Measurements from ENCODE around the gene LIN7B. TPM values are rescaled to one million over a fixed set of nuclear protein-coding genes. Genes with fewer than 3 reads are reported as not detected.

Gene LIN7B
- total and polyA plus RNA-seq, 2 of the 13 experiments (the other 11 are each of a cell fraction or from before 2014, with no cell fraction given): 5.3 to 7.6 TPM

GRCh38 chr19:49157445-49158224 lies 43.5 kb downstream of the LIN7B start, which contains the start of gene TRPM4 (continued):
- TF ChIP-seq, protein P1, sequence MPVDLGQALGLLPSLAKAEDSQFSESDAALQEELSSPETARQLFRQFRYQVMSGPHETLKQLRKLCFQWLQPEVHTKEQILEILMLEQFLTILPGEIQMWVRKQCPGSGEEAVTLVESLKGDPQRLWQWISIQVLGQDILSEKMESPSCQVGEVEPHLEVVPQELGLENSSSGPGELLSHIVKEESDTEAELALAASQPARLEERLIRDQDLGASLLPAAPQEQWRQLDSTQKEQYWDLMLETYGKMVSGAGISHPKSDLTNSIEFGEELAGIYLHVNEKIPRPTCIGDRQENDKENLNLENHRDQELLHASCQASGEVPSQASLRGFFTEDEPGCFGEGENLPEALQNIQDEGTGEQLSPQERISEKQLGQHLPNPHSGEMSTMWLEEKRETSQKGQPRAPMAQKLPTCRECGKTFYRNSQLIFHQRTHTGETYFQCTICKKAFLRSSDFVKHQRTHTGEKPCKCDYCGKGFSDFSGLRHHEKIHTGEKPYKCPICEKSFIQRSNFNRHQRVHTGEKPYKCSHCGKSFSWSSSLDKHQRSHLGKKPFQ (CRISPR knock-in tag; IDR thresholded peaks at IDR 0.05; ENCODE audit: insufficient replicate concordance): no peak
- TF ChIP-seq, protein P2, sequence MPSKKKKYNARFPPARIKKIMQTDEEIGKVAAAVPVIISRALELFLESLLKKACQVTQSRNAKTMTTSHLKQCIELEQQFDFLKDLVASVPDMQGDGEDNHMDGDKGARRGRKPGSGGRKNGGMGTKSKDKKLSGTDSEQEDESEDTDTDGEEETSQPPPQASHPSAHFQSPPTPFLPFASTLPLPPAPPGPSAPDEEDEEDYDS (CRISPR knock-in tag; IDR thresholded peaks at IDR 0.05): peak; percentile 69; the same call in 1 of the 2 replicates
- TF ChIP-seq DR1 (CRISPR knock-in tag; IDR thresholded peaks at IDR 0.05) (no peak), ZNF598 (CRISPR knock-in tag; IDR thresholded peaks at IDR 0.05; ENCODE audit: borderline replicate concordance) (no peak), ZNF512 (CRISPR knock-in tag; IDR thresholded peaks at IDR 0.05) (no peak), ZNF589 (CRISPR knock-in tag; conservative IDR thresholded peaks at IDR 0.05) (no peak), ZNF563 (CRISPR knock-in tag; IDR thresholded peaks at IDR 0.05) (peak; percentile 55; the same call in 1 of the 2 replicates), PRDM15 (CRISPR knock-in tag; IDR thresholded peaks at IDR 0.05) (0 out of 2 replicates have a peak, but pooled peaks have one; percentile 33), ZNF749 (CRISPR knock-in tag; IDR thresholded peaks at IDR 0.05; ENCODE audit: borderline replicate concordance) (no peak), KDM4B (CRISPR knock-in tag; IDR thresholded peaks at IDR 0.05) (no peak), MAF1 (CRISPR knock-in tag; IDR thresholded peaks at IDR 0.05; ENCODE audit: borderline replicate concordance) (no peak), E2F2 (CRISPR knock-in tag; IDR thresholded peaks at IDR 0.05; ENCODE audit: borderline replicate concordance) (no peak), SP2 (CRISPR knock-in tag; IDR thresholded peaks at IDR 0.05) (0 out of 2 replicates have a peak, but pooled peaks have one; percentile 40), ZNF333 (CRISPR knock-in tag; IDR thresholded peaks at IDR 0.05; ENCODE audit: borderline replicate concordance) (no peak), HBP1 (CRISPR knock-in tag; IDR thresholded peaks at IDR 0.05; ENCODE audit: low read depth) (peak; percentile 38; the same call in 1 of the 2 replicates), ARHGAP35 (CRISPR knock-in tag; IDR thresholded peaks at IDR 0.05; ENCODE audit: borderline replicate concordance) (no peak)

Data from HepG2 (cell line).